ENCODE measurements around the gene PANK4. TPM values are rescaled to one million over a fixed set of nuclear protein-coding genes. Genes with fewer than 3 reads are reported as not detected.

The PANK4 gene
- total RNA-seq, 1 donor from 2014 or later: 80.1 TPM

- intact Hi-C loops (cut with micrococcal nuclease): no loop called here
Measured at GRCh38 chr1:2480236-2480985, 46.0 kb downstream of the PANK4 start.

GRCh38 chr1:2479618-2480017, 46.8 kb downstream of the PANK4 start:
- intact Hi-C loops (cut with micrococcal nuclease): no loop called here

- intact Hi-C loops (cut with micrococcal nuclease): no loop called here
Measured at GRCh38 chr1:2479186-2479585, 47.2 kb downstream of the PANK4 start.

GRCh38 chr1:2477791-2478499, 48.5 kb downstream of the PANK4 start:
- intact Hi-C loops (cut with micrococcal nuclease): no loop called here

GRCh38 chr1:2477309-2477708, 49.1 kb downstream of the PANK4 start:
- intact Hi-C loops (cut with micrococcal nuclease): no loop called here

GRCh38 chr1:2476061-2476999, 50.1 kb downstream of the PANK4 start, which contains the start of gene PLCH2:
TSS of gene PLCH2 (plus strand) at chr1:2476289. CDS start at chr1:2476589, 300 bp downstream.
- intact Hi-C loops (cut with micrococcal nuclease): no loop called here

- intact Hi-C loops (cut with micrococcal nuclease): no loop called here
Measured at GRCh38 chr1:2475571-2475970, 50.8 kb downstream of the PANK4 start.

- intact Hi-C loops (cut with micrococcal nuclease): no loop called here
Measured at GRCh38 chr1:2474933-2475371, 51.4 kb downstream of the PANK4 start.

GRCh38 chr1:2474104-2474844, 52.1 kb downstream of the PANK4 start:
- intact Hi-C loops (cut with micrococcal nuclease): no loop called here

- intact Hi-C loops (cut with micrococcal nuclease): no loop called here
Measured at GRCh38 chr1:2473198-2473597, 53.2 kb downstream of the PANK4 start.

GRCh38 chr1:2472561-2473177, 53.7 kb downstream of the PANK4 start:
- intact Hi-C loops (cut with micrococcal nuclease): no loop called here

- intact Hi-C loops (cut with micrococcal nuclease): no loop called here
Measured at GRCh38 chr1:2472109-2472508, 54.3 kb downstream of the PANK4 start.

GRCh38 chr1:2471587-2472001, 54.8 kb downstream of the PANK4 start:
- intact Hi-C loops (cut with micrococcal nuclease): no loop called here

- intact Hi-C loops (cut with micrococcal nuclease): no loop called here
Measured at GRCh38 chr1:2471159-2471471, 55.3 kb downstream of the PANK4 start.

- intact Hi-C loops (cut with micrococcal nuclease): no loop called here
Measured at GRCh38 chr1:2470290-2471158, 55.9 kb downstream of the PANK4 start.

- intact Hi-C loops (cut with micrococcal nuclease): no loop called here
Measured at GRCh38 chr1:2469103-2469940, 57.1 kb downstream of the PANK4 start.

GRCh38 chr1:2468540-2468939, 57.9 kb downstream of the PANK4 start:
- intact Hi-C loops (cut with micrococcal nuclease): no loop called here

GRCh38 chr1:2468041-2468472, 58.3 kb downstream of the PANK4 start:
- intact Hi-C loops (cut with micrococcal nuclease): no loop called here

All from T-helper 1 cell treated with Interleukin-12 subunit alpha and Interleukin-12 subunit beta and Interleukin-4 antibody, amounts not matched to agents 30 ng/mL and 1 ng/mL, for 36 hours (primary cell).